Muscle layer of colon (tissue), 2 donors: ENCODE results near the gene MTLN.
"Not testable (repeated sequence)": the region's sequence is repeated elsewhere in the genome, so short reads cannot be mapped to it uniquely, and the experiment has no call there.

Source experiments
- H3K27ac ChIP-seq: one replicate; pipeline ENCODE4 v1.7.0; 2013; ENCODE audit warnings: low read depth, mild to moderate bottlenecking, low read length, moderate library complexity
- H3K27me3 ChIP-seq, 2 donors: one replicate each; pipeline ENCODE4 v1.7.0; 2013; ENCODE audit warnings: low read length in 2 of 2, mild to moderate bottlenecking in 2 of 2; ENCODE audit not compliant: insufficient read depth in 2 of 2, control insufficient read depth in 1 of 2
- H3K36me3 ChIP-seq: one replicate; pipeline ENCODE4 v1.7.0; 2013; ENCODE audit warnings: mild to moderate bottlenecking, low read length; ENCODE audit not compliant: insufficient read depth
- H3K4me1 ChIP-seq: one replicate; pipeline ENCODE4 v1.7.0; 2013; ENCODE audit warnings: mild to moderate bottlenecking, low read length; ENCODE audit not compliant: insufficient read depth
- H3K4me3 ChIP-seq, 2 donors: one replicate each; pipeline ENCODE4 v1.7.0; 2013; ENCODE audit warnings: low read length in 2 of 2, low read depth in 1 of 2, mild to moderate bottlenecking in 1 of 2, moderate library complexity in 1 of 2
- H3K9ac ChIP-seq: one replicate; pipeline ENCODE4 v1.7.0; 2013; ENCODE audit warnings: low read length
- H3K9me3 ChIP-seq: one replicate; pipeline ENCODE4 v1.7.0; 2013; ENCODE audit warnings: mild to moderate bottlenecking, low read length
- donor health status: abdominal sarcoma.
- donor health status: Adenocarcinoma of cecum.

Gene MTLN

DNA sequence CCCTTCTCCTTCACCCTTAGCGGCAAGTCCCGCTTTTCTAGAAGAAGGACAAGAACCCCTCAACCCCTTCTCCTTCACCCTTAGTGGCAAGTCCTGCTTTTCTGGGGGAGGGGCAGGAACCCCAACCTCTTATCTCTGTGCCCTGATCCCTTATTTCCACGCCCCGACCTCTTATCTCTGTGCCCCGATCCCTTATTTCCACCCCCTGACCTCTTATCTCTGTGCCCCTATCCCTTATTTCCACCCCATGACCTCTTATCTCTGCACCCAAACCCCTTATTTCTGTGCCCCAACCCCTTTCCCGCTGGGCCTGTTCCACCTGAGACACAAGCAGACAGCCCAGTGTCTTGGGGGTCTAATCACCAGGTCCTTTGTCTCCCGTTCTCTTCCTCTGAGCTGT is 6.5 kb upstream of the MTLN start:
- H3K9me3 ChIP-seq, H3K36me3 ChIP-seq, H3K27ac ChIP-seq, H3K9ac ChIP-seq, H3K27me3 ChIP-seq, H3K4me3 ChIP-seq, H3K4me1 ChIP-seq: not testable (repeated sequence)

DNA sequence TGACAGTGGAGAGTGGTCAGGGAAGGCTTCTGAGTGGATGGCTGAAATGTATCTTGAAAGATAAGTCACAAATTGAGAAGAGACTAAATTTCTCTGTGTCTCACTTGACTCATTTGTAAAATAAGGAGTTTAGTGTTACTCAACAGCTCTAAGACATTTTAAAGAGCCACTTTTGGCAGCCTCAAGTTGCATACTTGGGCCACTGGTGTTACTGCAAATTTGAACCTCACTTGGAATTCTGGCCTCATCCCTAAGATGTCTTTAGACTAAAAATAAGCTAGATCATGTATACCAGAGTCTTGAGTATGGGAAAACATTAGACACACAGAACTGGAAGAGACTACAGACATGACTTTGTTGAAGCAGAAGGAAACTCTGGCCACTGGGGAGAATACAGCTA is 4.5 kb upstream of the MTLN start:
- H3K27ac ChIP-seq, result no peak overlapping the region
- no peaks in the 10 kb centered on the region for H3K36me3 ChIP-seq
- no peaks in the 10 kb centered on the region for H3K4me1 ChIP-seq
- H3K9me3 ChIP-seq, result no peaks in the 10 kb centered on the region
- H3K9ac ChIP-seq, result no peak overlapping the region
- no peaks in the 10 kb centered on the region for H3K27me3 ChIP-seq
- no peak overlapping the region for H3K4me3 ChIP-seq

- Histone ChIP-seq H3K9me3 (no peaks in the 10 kb centered on the region), H3K27me3 (no peaks in the 10 kb centered on the region), H3K36me3 (no peaks in the 10 kb centered on the region), H3K4me3 (no peak overlapping the region), H3K9ac (no peak overlapping the region), H3K27ac (no peak overlapping the region), H3K4me1 (no peaks in the 10 kb centered on the region)
Measured at GRCh38 chr2:110216199-110216598, 3.9 kb upstream of the MTLN start.

GRCh38 chr2:110215566-110216158 is 3.3 kb upstream of the MTLN start:
- Histone ChIP-seq H3K27me3 (no peaks in the 10 kb centered on the region), H3K4me1 (no peaks in the 10 kb centered on the region), H3K9ac (no peak overlapping the region), H3K4me3 (no peak overlapping the region), H3K27ac (no peak overlapping the region), H3K36me3 (no peaks in the 10 kb centered on the region), H3K9me3 (no peaks in the 10 kb centered on the region)

DNA sequence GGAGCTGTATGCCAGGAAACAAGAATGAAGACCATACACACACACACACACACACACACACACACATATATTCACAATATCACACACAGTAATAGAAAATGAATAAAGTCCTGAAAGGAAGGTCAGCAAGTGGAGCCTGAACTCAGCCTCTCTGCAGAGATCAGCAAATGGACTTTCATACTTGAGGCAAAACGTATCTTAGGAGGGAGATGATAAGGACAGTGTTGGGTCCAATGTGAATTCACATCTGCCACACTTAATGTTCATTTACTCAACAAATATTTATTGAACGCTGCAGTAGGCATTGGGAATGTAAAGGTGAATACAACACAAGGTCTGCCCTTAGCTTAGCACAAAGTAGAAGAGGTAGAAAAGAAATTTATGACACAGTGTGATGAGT is 2.7 kb upstream of the MTLN start:
- no peaks in the 10 kb centered on the region for H3K9me3 ChIP-seq
- no peaks in the 10 kb centered on the region for H3K27me3 ChIP-seq
- H3K4me3 ChIP-seq, result no peak overlapping the region
- H3K4me1 ChIP-seq, result no peaks in the 10 kb centered on the region
- H3K9ac ChIP-seq, result no peak overlapping the region
- H3K36me3 ChIP-seq, result no peaks in the 10 kb centered on the region
- H3K27ac ChIP-seq, result no peak overlapping the region

GRCh38 chr2:110213522-110213921 is 1.2 kb upstream of the MTLN start:
- H3K36me3 ChIP-seq, H3K27me3 ChIP-seq, H3K9ac ChIP-seq, H3K9me3 ChIP-seq, H3K27ac ChIP-seq, H3K4me1 ChIP-seq, H3K4me3 ChIP-seq: not testable (repeated sequence)

GRCh38 chr2:110205660-110206455 is 6.5 kb downstream of the MTLN start:
- Histone ChIP-seq H3K27me3 (no peaks in the 10 kb centered on the region), H3K4me1 (no peaks in the 10 kb centered on the region), H3K27ac (no peak overlapping the region), H3K36me3 (no peaks in the 10 kb centered on the region), H3K4me3 (peak overlapping the region in 1 of 2 donors; percentile 94), H3K9ac (peak overlapping the region; percentile 69), H3K9me3 (no peaks in the 10 kb centered on the region)

GRCh38 chr2:110204408-110205385 is 7.7 kb downstream of the MTLN start, which contains the start of gene NPHP1:
Gene NPHP1, minus strand, starts transcription at chr2:110205013. Its CDS starts 45 bp downstream, at chr2:110204968.
- Histone ChIP-seq H3K36me3 (no peaks in the 10 kb centered on the region), H3K27me3 (no peaks in the 10 kb centered on the region), H3K9ac (peak within 1 kb of the TSS; percentile 77), H3K4me3 (peak within 1 kb of the TSS; percentile 55 to 94), H3K27ac (peak within 1 kb of the TSS; percentile 73), H3K4me1 (no peaks in the 10 kb centered on the region), H3K9me3 (no peaks in the 10 kb centered on the region)

GRCh38 chr2:110198016-110198415 is 14.3 kb downstream of the MTLN start:
- H3K4me3 ChIP-seq, result no peak overlapping the region
- H3K4me1 ChIP-seq, result no peaks in the 10 kb centered on the region
- no peaks in the 10 kb centered on the region for H3K9me3 ChIP-seq
- H3K27ac ChIP-seq, result no peak overlapping the region
- H3K9ac ChIP-seq, result no peak overlapping the region
- peaks cover 8% of the 10 kb centered on the region for H3K36me3 ChIP-seq
- H3K27me3 ChIP-seq, result no peaks in the 10 kb centered on the region

DNA sequence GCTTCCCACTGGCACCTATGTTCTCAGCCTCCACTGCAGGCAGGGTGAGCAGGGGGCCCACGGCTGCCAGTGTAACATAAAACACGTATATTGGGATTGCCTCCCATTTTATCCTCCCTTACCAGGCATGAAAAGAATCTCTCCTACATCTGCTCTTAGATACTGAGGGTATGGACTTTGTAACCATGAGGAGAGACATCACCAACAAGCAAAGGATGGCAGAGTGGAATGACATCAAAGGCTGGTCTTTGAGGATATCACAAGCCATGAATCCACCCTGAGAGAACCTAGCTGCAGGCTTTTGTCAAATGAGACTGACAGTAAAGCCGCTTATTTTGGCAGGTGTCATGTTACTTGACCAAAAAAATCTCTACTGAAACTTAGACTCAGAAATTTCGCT is 14.9 kb downstream of the MTLN start:
- H3K9me3 ChIP-seq, result no peaks in the 10 kb centered on the region
- no peaks in the 10 kb centered on the region for H3K4me1 ChIP-seq
- no peak overlapping the region for H3K9ac ChIP-seq
- peaks cover 8% of the 10 kb centered on the region for H3K36me3 ChIP-seq
- H3K4me3 ChIP-seq, result no peak overlapping the region
- no peaks in the 10 kb centered on the region for H3K27me3 ChIP-seq
- H3K27ac ChIP-seq, result no peak overlapping the region

GRCh38 chr2:110190169-110190568 is 22.2 kb downstream of the MTLN start:
- not testable (repeated sequence) for H3K27me3 ChIP-seq, H3K9ac ChIP-seq, H3K27ac ChIP-seq, H3K4me3 ChIP-seq, H3K9me3 ChIP-seq, H3K36me3 ChIP-seq, H3K4me1 ChIP-seq
